Peyer's patch (tissue), 4 donors: Measurements from ENCODE around the gene FAF2.

Experiments used
- POLR2A ChIP-seq, 2 donors: fragments of 450-650 bp; IDR thresholded peaks; one replicate each; pipeline ENCODE4 v1.5.1; 2017; ENCODE audit warnings: antibody characterized with exemption in 2 of 2, mild to moderate bottlenecking in 2 of 2, moderate library complexity in 2 of 2
- TF ChIP-seq, protein P1 (sequence below), 6 experiments: fragments of 450-650 bp in 4 of 6; fragments of 200-600 bp in 2 of 6; sonication (generic) in 1 of 6; IDR thresholded peaks; one replicate each; pipeline ENCODE4 v1.5.1; 2017 to 2019; ENCODE audit warnings: antibody characterized with exemption in 6 of 6, mild to moderate bottlenecking in 3 of 6, moderate library complexity in 1 of 6

DNA sequence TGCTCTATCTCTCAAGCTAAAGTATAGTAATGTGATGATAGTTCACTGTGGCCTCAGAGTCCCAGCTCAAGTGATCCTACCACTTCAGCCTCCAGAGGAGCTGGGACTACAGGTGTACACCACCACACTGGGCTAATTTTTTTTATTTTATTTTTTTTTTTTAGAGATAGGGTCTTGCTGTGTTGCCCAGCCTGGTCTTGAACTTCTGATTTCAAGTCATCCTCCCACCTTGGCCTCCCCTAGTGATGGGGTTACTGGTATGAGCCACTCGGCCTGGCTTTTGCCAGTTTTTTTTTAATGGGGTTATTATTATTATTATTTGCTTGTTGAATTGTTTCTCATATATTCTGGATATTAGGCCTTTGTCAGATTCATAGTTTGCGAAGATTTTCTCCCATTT lies 13.2 kb downstream of the FAF2 start:
- TF ChIP-seq, protein P1, sequence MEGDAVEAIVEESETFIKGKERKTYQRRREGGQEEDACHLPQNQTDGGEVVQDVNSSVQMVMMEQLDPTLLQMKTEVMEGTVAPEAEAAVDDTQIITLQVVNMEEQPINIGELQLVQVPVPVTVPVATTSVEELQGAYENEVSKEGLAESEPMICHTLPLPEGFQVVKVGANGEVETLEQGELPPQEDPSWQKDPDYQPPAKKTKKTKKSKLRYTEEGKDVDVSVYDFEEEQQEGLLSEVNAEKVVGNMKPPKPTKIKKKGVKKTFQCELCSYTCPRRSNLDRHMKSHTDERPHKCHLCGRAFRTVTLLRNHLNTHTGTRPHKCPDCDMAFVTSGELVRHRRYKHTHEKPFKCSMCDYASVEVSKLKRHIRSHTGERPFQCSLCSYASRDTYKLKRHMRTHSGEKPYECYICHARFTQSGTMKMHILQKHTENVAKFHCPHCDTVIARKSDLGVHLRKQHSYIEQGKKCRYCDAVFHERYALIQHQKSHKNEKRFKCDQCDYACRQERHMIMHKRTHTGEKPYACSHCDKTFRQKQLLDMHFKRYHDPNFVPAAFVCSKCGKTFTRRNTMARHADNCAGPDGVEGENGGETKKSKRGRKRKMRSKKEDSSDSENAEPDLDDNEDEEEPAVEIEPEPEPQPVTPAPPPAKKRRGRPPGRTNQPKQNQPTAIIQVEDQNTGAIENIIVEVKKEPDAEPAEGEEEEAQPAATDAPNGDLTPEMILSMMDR (IDR thresholded peaks at IDR 0.05): no peak
- no peak for TF ChIP-seq POLR2A (IDR thresholded peaks at IDR 0.05)
